Measurements from ENCODE around the gene BIRC2. TPM values are rescaled to one million over a fixed set of nuclear protein-coding genes. Genes with fewer than 3 reads are reported as not detected.

BIRC2 gene
- total RNA-seq, 1 experiment from 2014 or later: 28.2 TPM

DNA sequence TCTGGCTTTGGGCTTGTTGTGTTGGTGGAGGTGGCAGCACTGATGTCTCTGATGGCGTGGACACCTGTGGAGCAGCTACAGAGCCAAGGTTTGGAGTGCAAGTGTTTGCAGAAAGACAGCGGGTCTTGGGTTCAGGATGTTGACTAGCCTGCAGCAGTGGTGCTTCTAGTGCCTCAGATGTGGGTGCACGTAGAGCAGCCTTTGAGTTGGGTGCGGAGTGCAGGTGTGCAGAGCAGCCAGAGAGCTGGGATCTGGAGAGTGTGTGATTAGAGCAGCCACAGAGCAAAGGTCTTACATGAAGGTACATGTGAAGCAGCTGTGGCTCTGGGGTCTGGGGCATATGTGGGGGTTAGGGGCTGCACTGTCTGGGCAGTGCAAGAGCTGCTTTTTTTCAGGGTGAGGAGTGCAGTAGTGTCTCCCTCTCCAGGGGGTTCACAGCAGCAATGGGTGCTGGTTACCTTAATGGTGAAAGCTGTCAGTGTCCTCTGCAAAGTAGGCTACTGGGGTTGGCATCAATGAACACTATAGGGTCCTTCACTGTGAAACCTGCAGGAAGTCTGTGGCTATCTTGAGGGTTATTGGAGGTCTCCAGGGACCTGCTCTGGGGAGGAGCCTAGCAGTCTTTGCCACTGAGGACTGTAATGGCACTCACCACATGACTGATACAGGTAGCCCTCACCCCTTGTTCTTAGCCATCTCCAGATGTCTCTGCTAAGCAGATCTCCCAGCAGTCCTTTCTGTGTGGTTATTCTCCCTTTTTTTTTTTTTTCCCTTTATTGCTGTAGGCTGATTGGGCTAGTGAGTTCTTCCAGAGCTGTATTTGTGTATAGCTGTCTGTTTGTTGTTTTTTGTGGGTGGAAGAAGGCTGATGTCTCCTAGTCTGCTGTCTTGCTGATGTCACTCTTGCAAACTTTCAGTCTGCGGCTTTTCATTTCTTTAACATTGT, 14.3 kb downstream of the BIRC2 start:
- Histone ChIP-seq H2AFZ (ENCODE audit: low read length) (no peak overlapping the region), H2BK12ac (ENCODE audit: insufficient read length, low read depth, low read length) (no peak overlapping the region), H3K18ac (ENCODE audit: insufficient read length, low read depth, low read length) (no peak overlapping the region), H3K23me2 (ENCODE audit: insufficient read length, low read depth, low read length, poor library complexity, severe bottlenecking) (no peaks in the 10 kb centered on the region), H3K79me2 (ENCODE audit: insufficient read depth, low read length) (no peaks in the 10 kb centered on the region), H3K4me1 (ENCODE audit: insufficient read depth, low read length) (no peaks in the 10 kb centered on the region), H3K4me2 (ENCODE audit: insufficient read depth, insufficient read length, low read length) (no peak overlapping the region), H2BK15ac (ENCODE audit: low read depth, low read length) (no peak overlapping the region), H2BK120ac (ENCODE audit: low read depth, low read length, poor library complexity, severe bottlenecking) (no peak overlapping the region), H3T11ph (ENCODE audit: low read length) (no peak overlapping the region), H4K8ac (replicated peaks; ENCODE audit: insufficient read length, low read depth, low read length) (no peak overlapping the region), H3K56ac (ENCODE audit: insufficient read length, low read depth, low read length) (no peak overlapping the region), H3K23ac (ENCODE audit: insufficient read length, low read depth, low read length) (no peak overlapping the region), H3K14ac (ENCODE audit: insufficient read depth, low read length) (no peak overlapping the region), H3K4ac (ENCODE audit: low read depth, low read length) (no peak overlapping the region), H3K79me1 (ENCODE audit: insufficient read depth, low read depth, low read length, poor library complexity, severe bottlenecking) (no peaks in the 10 kb centered on the region), H3K9me3 (ENCODE audit: control insufficient read depth, low read depth, low read length) (no peaks in the 10 kb centered on the region), H3K27me3 (ENCODE audit: insufficient read depth, low read length) (no peaks in the 10 kb centered on the region), H3K9ac (ENCODE audit: extremely low read depth, insufficient read length, low read length) (no peak overlapping the region), H4K5ac (ENCODE audit: insufficient read length, low read depth, low read length) (no peak overlapping the region), H2BK5ac (ENCODE audit: insufficient read length, low read length) (no peak overlapping the region), H4K91ac (ENCODE audit: insufficient read length, low read depth, low read length) (no peak overlapping the region), H2BK20ac (ENCODE audit: low read depth, low read length, poor library complexity, severe bottlenecking) (no peak overlapping the region), H4K20me1 (ENCODE audit: control insufficient read depth, insufficient read depth, insufficient read length) (no peaks in the 10 kb centered on the region), H3K27ac (ENCODE audit: insufficient read length, low read depth, low read length) (no peak overlapping the region), H2AK5ac (ENCODE audit: insufficient read length, low read length) (no peak overlapping the region)
- 0 out of 4 replicates have a peak, but pooled peaks cover 0 to 6% of the 10 kb centered on the region in 2 experiments for H3K4me1 Mint-ChIP-seq
- WGBS (ENCODE audit: extremely low coverage, insufficient read length, low lambda C conversion rate): no CpG with 5 or more reads among the region's 5 CpGs
- no peak for DNase-seq
- TF ChIP-seq, protein P1, sequence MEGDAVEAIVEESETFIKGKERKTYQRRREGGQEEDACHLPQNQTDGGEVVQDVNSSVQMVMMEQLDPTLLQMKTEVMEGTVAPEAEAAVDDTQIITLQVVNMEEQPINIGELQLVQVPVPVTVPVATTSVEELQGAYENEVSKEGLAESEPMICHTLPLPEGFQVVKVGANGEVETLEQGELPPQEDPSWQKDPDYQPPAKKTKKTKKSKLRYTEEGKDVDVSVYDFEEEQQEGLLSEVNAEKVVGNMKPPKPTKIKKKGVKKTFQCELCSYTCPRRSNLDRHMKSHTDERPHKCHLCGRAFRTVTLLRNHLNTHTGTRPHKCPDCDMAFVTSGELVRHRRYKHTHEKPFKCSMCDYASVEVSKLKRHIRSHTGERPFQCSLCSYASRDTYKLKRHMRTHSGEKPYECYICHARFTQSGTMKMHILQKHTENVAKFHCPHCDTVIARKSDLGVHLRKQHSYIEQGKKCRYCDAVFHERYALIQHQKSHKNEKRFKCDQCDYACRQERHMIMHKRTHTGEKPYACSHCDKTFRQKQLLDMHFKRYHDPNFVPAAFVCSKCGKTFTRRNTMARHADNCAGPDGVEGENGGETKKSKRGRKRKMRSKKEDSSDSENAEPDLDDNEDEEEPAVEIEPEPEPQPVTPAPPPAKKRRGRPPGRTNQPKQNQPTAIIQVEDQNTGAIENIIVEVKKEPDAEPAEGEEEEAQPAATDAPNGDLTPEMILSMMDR (conservative IDR thresholded peaks at IDR 0.05): no peak
- no peaks in the 10 kb centered on the region; a peak in 1 of 5 replicates for H3K9me3 Mint-ChIP-seq
- peak overlapping the region in 2 of 3 experiments; percentile 27 to 48; a peak in 2 of 7 replicates for H3K27ac Mint-ChIP-seq
- H3K27me3 Mint-ChIP-seq (ENCODE audit: low read depth): no peaks in the 10 kb centered on the region
- peaks cover 13 to 60% (median 57%) of the 10 kb centered on the region in 3 experiments; a peak in 6 of 7 replicates for H3K36me3 Mint-ChIP-seq (ENCODE audit: insufficient read depth in 1 of 3, low read depth in 3 of 3)
- no peak overlapping the region for H3K4me3 Mint-ChIP-seq
